GM21717 (cell line): ENCODE measurements around the gene ABCA4.

Source experiments
- ATAC-seq: cut with Tn5 transposase; IDR thresholded peaks from one replicate; pipeline ENCODE4 v1.9.1; 2021; ENCODE audit warnings: mild to moderate bottlenecking, moderate library complexity; ENCODE audit not compliant: unreplicated experiment

Gene ABCA4

GRCh38 chr1:94105581-94105952, 15.4 kb downstream of the ABCA4 start:
- no peak for ATAC-seq

GRCh38 chr1:94104776-94105580, 16.0 kb downstream of the ABCA4 start:
- no peak for ATAC-seq

GRCh38 chr1:94104127-94104684, 16.7 kb downstream of the ABCA4 start:
- no peak for ATAC-seq

GRCh38 chr1:94103608-94104007, 17.3 kb downstream of the ABCA4 start:
- ATAC-seq, result no peak

GRCh38 chr1:94101613-94102525, 19.1 kb downstream of the ABCA4 start:
- no peak for ATAC-seq

GRCh38 chr1:94100785-94101612, 19.9 kb downstream of the ABCA4 start:
- no peak for ATAC-seq

- ATAC-seq, result no peak
These were observed 20.7 kb downstream of the ABCA4 start for GRCh38 chr1:94100129-94100784.

- no peak for ATAC-seq
These were observed 21.6 kb downstream of the ABCA4 start for GRCh38 chr1:94099303-94099702.

- no peak for ATAC-seq
These were observed 22.3 kb downstream of the ABCA4 start for GRCh38 chr1:94098585-94099111.

GRCh38 chr1:94096797-94097549, 24.0 kb downstream of the ABCA4 start:
- no peak for ATAC-seq

- no peak for ATAC-seq
These were observed 25.0 kb downstream of the ABCA4 start for GRCh38 chr1:94095744-94096469.

- no peak for ATAC-seq
These were observed 25.8 kb downstream of the ABCA4 start for GRCh38 chr1:94095112-94095637.

GRCh38 chr1:94094469-94095111, 26.4 kb downstream of the ABCA4 start:
- ATAC-seq, result no peak

- ATAC-seq, result no peak
These were observed 27.0 kb downstream of the ABCA4 start for GRCh38 chr1:94093996-94094395.

GRCh38 chr1:94093396-94093795, 27.6 kb downstream of the ABCA4 start:
- ATAC-seq, result no peak

- ATAC-seq, result no peak
These were observed 28.7 kb downstream of the ABCA4 start for GRCh38 chr1:94092210-94092613.

- no peak for ATAC-seq
These were observed 30.2 kb downstream of the ABCA4 start for GRCh38 chr1:94090761-94091160.

- no peak for ATAC-seq
These were observed 33.8 kb downstream of the ABCA4 start for GRCh38 chr1:94087193-94087592.
